GM08714 (cell line): Measurements from ENCODE around the gene CBFA2T3.

Source experiments
- H3K4me3 ChIP-seq: fragments of 200-500 bp; sonication (Bioruptor generic); 2 replicates; pipeline ENCODE4 v1.5.1; 2014; ENCODE audit warnings: mild to moderate bottlenecking, low read length, inconsistent platforms
- ZNF274 ChIP-seq: IDR thresholded peaks from 2 replicates; pipeline ENCODE4 v1.6.1; 2012; ENCODE audit warnings: mild to moderate bottlenecking, low read depth, low read length

The CBFA2T3 gene

GRCh38 chr16:88930716-88931115, 46.3 kb downstream of the CBFA2T3 start:
- no peak overlapping the region for H3K4me3 ChIP-seq
- TF ChIP-seq ZNF274: no peak

DNA sequence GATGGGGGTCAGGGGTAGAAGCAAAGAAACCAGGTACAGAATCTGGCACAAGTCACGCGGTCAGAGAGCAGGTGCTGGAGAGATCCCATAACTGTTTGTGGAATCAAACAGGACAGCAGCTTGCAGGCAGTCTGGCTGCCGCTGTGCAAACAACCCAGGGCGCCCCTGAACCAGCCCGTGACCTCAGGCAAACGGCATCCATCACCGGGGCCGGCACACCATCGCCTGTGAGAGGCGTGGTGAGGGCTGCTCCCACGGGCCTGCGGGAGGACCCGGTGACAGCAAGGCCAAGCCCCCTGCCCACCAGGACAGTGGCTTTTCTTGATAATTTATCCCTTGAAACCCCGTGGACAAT, 47.9 kb downstream of the CBFA2T3 start:
- H3K4me3 ChIP-seq: no peak overlapping the region
- no peak for TF ChIP-seq ZNF274

DNA sequence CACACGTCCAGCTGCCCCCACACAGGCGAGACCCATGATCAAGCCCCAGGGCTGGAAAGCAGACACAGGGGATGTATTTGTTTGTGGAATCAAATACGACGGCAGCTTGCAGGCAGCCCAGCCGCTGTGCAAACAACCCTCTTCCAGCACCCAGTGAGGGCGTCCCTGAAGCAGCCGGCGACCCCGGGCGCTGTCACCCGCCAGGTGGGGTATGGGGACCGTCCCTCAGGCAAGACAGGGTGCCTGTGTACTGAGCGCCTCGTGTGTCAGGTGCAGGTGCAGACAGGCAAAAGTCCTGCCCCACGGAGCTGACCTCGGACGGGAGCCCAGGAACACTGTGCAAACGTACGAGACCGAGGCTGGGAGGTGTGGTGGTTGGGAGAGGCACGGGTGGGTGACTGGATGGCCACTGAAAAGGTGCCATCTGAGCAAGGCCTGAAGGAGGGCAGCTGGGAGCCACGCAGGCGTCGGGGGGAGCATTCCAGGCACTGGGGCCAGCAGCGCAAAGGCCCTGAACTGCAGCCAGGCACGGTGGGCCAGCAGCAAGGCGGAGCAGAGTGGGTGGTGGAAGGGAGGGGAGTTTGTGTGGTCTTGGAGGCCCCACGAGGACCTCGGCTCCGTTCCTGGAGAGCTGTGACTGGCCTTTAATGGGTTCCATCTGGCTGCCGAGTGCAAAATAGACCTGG, 48.5 kb downstream of the CBFA2T3 start:
- H3K4me3 ChIP-seq: no peak overlapping the region
- TF ChIP-seq ZNF274: no peak

DNA sequence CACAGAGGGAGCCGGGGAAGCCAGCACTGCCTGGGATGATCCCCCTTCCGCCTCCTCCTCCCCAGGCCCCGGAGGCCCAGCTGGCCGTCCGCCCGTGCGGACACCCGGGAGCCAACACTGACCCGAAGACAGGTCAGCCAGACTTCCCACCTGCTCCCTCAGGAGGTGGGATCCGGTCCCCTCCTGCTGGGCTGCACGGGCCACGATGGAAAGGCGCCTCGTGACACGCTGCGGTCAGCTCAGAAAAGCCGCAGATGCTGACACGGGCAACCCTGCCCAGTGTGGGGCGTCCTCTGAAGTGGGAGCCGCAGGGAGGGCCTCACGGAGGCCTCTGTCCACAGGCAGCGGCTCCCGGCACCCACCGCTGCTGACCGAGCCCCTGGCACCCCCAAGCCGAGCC, 49.3 kb downstream of the CBFA2T3 start:
- H3K4me3 ChIP-seq: no peak overlapping the region
- TF ChIP-seq ZNF274: no peak

- TF ChIP-seq ZNF274: no peak
- no peak overlapping the region for H3K4me3 ChIP-seq
Measured at GRCh38 chr16:88927010-88927409, 50.0 kb downstream of the CBFA2T3 start.

- TF ChIP-seq ZNF274: no peak
- H3K4me3 ChIP-seq: no peak overlapping the region
Measured at GRCh38 chr16:88926374-88926990, 50.5 kb downstream of the CBFA2T3 start.

- H3K4me3 ChIP-seq: no peak overlapping the region
- no peak for TF ChIP-seq ZNF274
Measured at GRCh38 chr16:88925540-88925887, 51.5 kb downstream of the CBFA2T3 start.

- no peak overlapping the region for H3K4me3 ChIP-seq
- no peak for TF ChIP-seq ZNF274
Measured at GRCh38 chr16:88924834-88925539, 52.0 kb downstream of the CBFA2T3 start.

DNA sequence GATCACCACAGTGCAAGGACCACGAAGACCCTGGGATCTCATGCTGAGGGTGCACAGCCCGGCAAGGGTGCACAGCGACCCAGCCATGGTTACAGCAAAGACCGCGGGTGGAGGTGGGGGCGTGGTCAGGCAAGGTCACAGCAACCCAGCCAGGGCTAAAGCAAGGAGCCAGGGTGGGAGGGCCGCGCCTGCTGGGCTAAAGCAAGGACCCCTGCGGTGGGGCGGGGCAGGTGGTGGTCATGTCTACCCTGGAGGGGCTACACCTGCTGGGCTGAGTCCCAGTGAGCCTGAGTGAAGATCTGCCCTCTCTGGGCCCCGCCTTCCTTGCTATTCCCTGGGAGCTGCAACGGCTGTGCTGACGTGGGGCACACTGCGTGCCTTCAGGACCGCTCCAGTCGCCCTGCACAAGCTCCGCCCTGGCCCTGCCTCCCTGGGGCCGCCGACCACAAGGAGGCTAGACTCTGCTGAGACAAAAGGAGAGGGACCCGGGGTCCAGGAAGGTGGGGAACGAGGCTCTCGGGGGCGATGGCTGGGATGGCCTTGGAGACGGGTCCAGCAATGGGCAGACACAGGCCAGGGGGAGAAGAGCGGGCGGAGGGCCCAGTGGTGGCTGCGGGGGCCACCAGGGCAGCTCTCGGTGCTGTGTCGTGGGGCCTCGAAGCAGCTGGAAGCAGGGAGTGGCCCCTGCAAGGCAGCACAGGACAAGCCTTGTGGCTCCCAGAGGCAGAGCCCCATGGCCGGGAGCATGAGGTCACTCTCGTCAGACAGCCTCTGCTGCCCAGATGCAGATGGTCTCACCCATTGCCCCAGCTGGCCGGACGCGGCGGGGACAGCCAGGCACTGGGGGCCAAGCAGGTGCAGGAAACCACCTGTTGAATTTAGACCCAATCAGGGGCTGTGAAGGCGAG, 52.8 kb downstream of the CBFA2T3 start:
- no peak overlapping the region for H3K4me3 ChIP-seq
- TF ChIP-seq ZNF274: no peak

GRCh38 chr16:88923450-88923849, 53.6 kb downstream of the CBFA2T3 start:
- TF ChIP-seq ZNF274: no peak
- H3K4me3 ChIP-seq: no peak overlapping the region

- TF ChIP-seq ZNF274: no peak
- no peak overlapping the region for H3K4me3 ChIP-seq
Measured at GRCh38 chr16:88922826-88923410, 54.1 kb downstream of the CBFA2T3 start.

GRCh38 chr16:88922114-88922825, 54.7 kb downstream of the CBFA2T3 start:
- TF ChIP-seq ZNF274: no peak
- no peak overlapping the region for H3K4me3 ChIP-seq

DNA sequence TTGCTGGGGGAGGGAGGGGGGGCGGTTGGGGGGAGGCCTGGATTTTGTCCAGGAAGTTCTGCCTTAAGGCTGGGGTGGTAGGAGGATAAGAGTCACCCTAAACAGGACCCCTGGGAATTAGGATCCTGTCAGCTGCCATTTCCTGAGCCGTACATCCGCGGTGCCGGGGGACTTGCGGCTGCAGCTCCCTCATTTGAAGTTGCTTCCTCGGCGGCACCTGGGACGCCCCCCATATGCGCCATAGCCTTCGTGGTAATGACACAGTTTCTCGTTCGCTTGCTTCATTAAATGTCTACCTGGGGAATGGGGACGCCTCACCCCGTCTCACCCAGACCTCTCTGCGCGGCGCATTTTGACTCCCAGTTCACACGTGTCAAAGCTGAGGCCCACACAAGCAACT, 55.4 kb downstream of the CBFA2T3 start:
- TF ChIP-seq ZNF274: no peak
- H3K4me3 ChIP-seq: no peak overlapping the region
